ENCODE data around the gene IMMP2L. TPM values are rescaled to one million over a fixed set of nuclear protein-coding genes. Genes with fewer than 3 reads are reported as not detected.
"Not testable (repeated sequence)": the region's sequence is repeated elsewhere in the genome, so short reads cannot be mapped to it uniquely, and the experiment has no call there.

Gene IMMP2L
- total RNA-seq, 4 donors from 2014 or later: 8.3 to 19.2 (median 17.8) TPM

DNA sequence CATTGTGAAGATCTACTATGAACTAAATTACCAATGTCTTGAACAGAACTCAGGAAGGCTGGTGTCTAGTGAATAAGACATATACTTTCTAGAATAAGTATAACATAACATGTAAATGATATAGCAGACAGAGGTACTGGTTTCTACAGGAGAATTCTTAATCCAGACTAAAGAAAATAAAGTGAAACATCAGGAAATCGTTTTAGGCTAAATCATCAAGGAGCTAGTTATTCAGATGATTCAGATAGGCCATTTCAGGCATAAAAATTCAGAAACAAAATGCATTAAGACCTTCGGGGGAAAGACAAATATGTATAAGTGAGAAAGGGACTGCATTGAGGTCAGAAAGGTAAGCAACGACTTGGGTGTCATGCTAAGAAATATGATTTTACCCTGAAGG lies 300.8 kb downstream of the IMMP2L start:
- no peaks in the 10 kb centered on the region for H3K36me3 ChIP-seq
- no peak overlapping the region for H3K4me3 ChIP-seq
- no peak for DNase-seq
- ATAC-seq: no peak
- no peak for TF ChIP-seq POLR2A (IDR thresholded peaks at IDR 0.05)
- TF ChIP-seq CTCF (IDR thresholded peaks at IDR 0.05 in 4 of 5, conservative IDR thresholded peaks at IDR 0.05 in 1 of 5): no peak
- intact Hi-C loops (cut with DNase I; ENCODE audit: low total_unique reads) (no loop called here), in situ Hi-C loops (cut with MboI; ENCODE audit: low sequenced_read_pairs in 4 of 4) (no loop called here)
- H3K9me3 ChIP-seq: no peaks in the 10 kb centered on the region
- peaks cover 32 to 39% of the 10 kb centered on the region in 2 donors for H3K4me1 ChIP-seq
- H3K27ac ChIP-seq: no peak overlapping the region
- H3K27me3 ChIP-seq: no peaks in the 10 kb centered on the region

DNA sequence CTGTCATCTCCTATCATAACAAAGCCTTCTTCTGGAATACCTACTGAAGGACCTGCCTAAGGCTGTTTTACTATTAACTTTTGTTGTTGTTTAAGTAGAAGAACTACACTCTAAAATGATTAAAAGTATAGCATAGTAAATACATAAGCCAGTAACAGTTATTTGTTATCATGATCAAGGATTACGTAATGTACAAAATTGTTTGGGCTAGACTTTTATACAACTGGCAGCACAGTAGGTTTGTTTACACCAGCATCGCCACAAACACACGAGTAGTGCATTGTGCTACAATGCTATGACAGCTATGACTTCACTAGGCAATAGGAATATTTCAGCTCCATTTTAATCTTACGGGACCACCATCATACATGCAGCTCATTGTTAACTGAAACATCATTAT lies 302.3 kb downstream of the IMMP2L start:
- peaks cover 19 to 24% of the 10 kb centered on the region in 2 donors for H3K4me1 ChIP-seq
- no peaks in the 10 kb centered on the region for H3K9me3 ChIP-seq
- no peaks in the 10 kb centered on the region for H3K36me3 ChIP-seq
- TF ChIP-seq CTCF (IDR thresholded peaks at IDR 0.05 in 4 of 5, conservative IDR thresholded peaks at IDR 0.05 in 1 of 5) (no peak), POLR2A (IDR thresholded peaks at IDR 0.05) (no peak)
- intact Hi-C loops (cut with DNase I; ENCODE audit: low total_unique reads): no loop called here
- H3K4me3 ChIP-seq: no peak overlapping the region
- ATAC-seq: no peak
- no peak overlapping the region for H3K27ac ChIP-seq
- in situ Hi-C loops (cut with MboI; ENCODE audit: low sequenced_read_pairs in 4 of 4): no loop called here
- DNase-seq: no peak
- H3K27me3 ChIP-seq: no peaks in the 10 kb centered on the region

- Histone ChIP-seq H3K9me3 (no peaks in the 10 kb centered on the region), H3K27ac (no peak overlapping the region), H3K36me3 (no peaks in the 10 kb centered on the region), H3K4me3 (no peak overlapping the region), H3K4me1 (no peaks in the 10 kb centered on the region), H3K27me3 (no peaks in the 10 kb centered on the region)
- in situ Hi-C loops (cut with MboI; ENCODE audit: low sequenced_read_pairs in 4 of 4): no loop called here
- DNase-seq: no peak
- ATAC-seq: no peak
- intact Hi-C loops (cut with DNase I; ENCODE audit: low total_unique reads): no loop called here
- TF ChIP-seq CTCF (IDR thresholded peaks at IDR 0.05 in 4 of 5, conservative IDR thresholded peaks at IDR 0.05 in 1 of 5) (no peak), POLR2A (IDR thresholded peaks at IDR 0.05) (no peak)
Observed at GRCh38 chr7:111256391-111256790, 305.9 kb downstream of the IMMP2L start.

DNA sequence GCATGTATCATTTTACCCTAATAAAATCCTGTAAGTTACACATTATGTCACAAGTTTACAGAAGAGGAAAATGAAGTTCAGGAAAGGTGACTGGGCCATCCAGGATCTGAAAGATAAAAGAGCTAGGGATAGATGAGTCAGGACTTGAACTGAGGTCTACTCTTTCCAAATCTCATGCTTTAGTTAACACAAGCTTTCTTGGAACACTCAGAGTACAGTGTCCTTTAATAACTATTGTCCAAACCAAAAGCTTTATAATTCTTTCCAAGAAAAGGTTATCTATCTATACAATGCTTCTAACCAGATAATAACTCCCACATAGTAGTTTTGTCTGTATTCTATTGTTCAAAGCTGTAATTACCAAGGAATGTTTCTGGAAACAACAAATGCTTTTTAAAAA lies 306.7 kb downstream of the IMMP2L start:
- ATAC-seq: no peak
- no peak for TF ChIP-seq CTCF (IDR thresholded peaks at IDR 0.05 in 4 of 5, conservative IDR thresholded peaks at IDR 0.05 in 1 of 5)
- TF ChIP-seq POLR2A (IDR thresholded peaks at IDR 0.05): no peak
- Histone ChIP-seq H3K4me3 (no peak overlapping the region), H3K36me3 (no peaks in the 10 kb centered on the region), H3K9me3 (no peaks in the 10 kb centered on the region), H3K4me1 (no peaks in the 10 kb centered on the region), H3K27me3 (no peaks in the 10 kb centered on the region), H3K27ac (no peak overlapping the region)
- intact Hi-C loops (cut with DNase I; ENCODE audit: low total_unique reads): no loop called here
- no peak for DNase-seq
- in situ Hi-C loops (cut with MboI; ENCODE audit: low sequenced_read_pairs in 4 of 4): no loop called here

DNA sequence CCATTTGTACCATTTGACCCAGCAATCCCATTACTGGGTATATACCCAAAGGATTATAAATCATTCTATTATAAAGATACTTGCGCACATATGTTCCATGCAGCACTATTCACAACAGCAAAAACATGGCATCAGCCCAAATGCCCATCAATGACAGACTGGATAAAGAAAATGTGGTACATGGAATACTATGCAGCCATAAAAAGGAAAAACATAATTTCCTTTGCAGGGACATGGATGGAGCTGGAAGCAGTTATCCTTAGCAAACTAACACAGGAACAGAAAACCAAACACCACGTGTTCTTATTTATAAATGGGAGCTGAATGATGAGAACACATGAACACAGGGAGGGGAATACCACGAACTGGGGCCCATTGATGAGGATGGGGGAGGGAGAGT lies 310.9 kb downstream of the IMMP2L start:
- in situ Hi-C loops (cut with MboI; ENCODE audit: low sequenced_read_pairs in 4 of 4): not testable (repeated sequence)

GRCh38 chr7:111249807-111250206 lies 312.5 kb downstream of the IMMP2L start:
- ATAC-seq; H3K36me3 ChIP-seq; DNase-seq; H3K4me1 ChIP-seq; in situ Hi-C loops (cut with MboI; ENCODE audit: low sequenced_read_pairs in 4 of 4); H3K27me3 ChIP-seq; H3K27ac ChIP-seq; H3K9me3 ChIP-seq; intact Hi-C loops (cut with DNase I; ENCODE audit: low total_unique reads); H3K4me3 ChIP-seq: not testable (repeated sequence)

More for the DNA sequence above, 310.9 kb downstream of the IMMP2L start:
- H3K36me3 ChIP-seq; H3K4me3 ChIP-seq; H3K9me3 ChIP-seq; H3K27ac ChIP-seq; DNase-seq; H3K27me3 ChIP-seq; ATAC-seq; H3K4me1 ChIP-seq; intact Hi-C loops (cut with DNase I; ENCODE audit: low total_unique reads): not testable (repeated sequence)

Data from gastrocnemius medialis (tissue), 4 donors.